ENCODE measurements around the gene GRPEL2.

Gene GRPEL2

DNA sequence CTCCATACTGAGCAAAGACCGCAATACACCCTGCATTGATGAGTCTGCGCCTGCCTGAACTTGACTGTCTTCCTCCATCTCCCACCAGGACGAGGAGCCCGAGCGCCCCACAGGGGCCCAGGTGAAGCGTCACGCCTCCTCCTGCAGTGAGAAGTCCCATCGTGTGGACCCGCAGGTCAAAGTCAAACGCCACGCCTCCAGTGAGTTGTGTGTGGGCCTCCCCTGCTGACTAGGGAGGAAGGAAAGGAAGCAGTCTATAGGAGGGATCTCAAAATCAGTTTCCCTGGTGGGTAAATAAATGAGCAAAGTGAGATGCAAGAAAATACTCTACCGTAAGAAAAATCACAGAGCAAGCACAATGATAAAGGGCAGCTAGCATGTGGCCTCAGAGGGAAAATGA, 22.8 kb upstream of the GRPEL2 start:
- peaks cover 54% of the 10 kb centered on the region for H3K4me1 ChIP-seq (ENCODE audit: control insufficient read depth, insufficient read depth, low read length)
- H3K27me3 ChIP-seq (replicated peaks; ENCODE audit: control insufficient read depth, insufficient read depth, low read length), result no peaks in the 10 kb centered on the region
- H3K9ac ChIP-seq (ENCODE audit: low read length), result peak overlapping the region; percentile 84
- no peaks in the 10 kb centered on the region for H3K9me3 ChIP-seq (ENCODE audit: control insufficient read depth, low read length)
- DNase-seq (ENCODE audit: low read depth), result no peak
- peak overlapping the region; percentile 17 for H3K4me3 ChIP-seq (ENCODE audit: low read length)
- peaks cover 20% of the 10 kb centered on the region for H3K36me3 ChIP-seq (ENCODE audit: control insufficient read depth, insufficient read depth, low read length, severe bottlenecking)

DNA sequence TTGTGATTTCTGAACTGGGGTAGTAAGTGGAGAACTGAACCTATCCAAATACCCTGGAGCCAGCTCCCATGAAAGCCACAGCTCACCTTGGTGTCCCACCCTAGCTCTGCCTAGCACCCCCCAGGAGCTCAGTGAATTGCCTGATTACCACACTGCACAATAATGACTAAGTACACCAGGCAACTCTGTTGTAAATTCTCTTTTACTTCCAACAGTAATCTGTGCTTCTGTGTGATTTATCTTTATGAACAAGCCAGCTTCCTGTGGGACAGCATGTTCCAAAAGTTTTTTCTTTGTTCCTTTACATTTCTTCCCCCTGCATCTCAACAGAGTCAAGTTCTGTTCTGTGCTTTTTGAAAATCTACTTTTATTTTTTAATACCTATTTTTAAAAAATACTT, 22.1 kb upstream of the GRPEL2 start:
- H3K36me3 ChIP-seq (ENCODE audit: control insufficient read depth, insufficient read depth, low read length, severe bottlenecking), result peaks cover 20% of the 10 kb centered on the region
- H3K9ac ChIP-seq (ENCODE audit: low read length), result peak overlapping the region; percentile 84
- H3K4me3 ChIP-seq (ENCODE audit: low read length), result peak overlapping the region; percentile 17
- no peaks in the 10 kb centered on the region for H3K9me3 ChIP-seq (ENCODE audit: control insufficient read depth, low read length)
- no peaks in the 10 kb centered on the region for H3K27me3 ChIP-seq (replicated peaks; ENCODE audit: control insufficient read depth, insufficient read depth, low read length)
- peak; percentile 36 for DNase-seq (ENCODE audit: low read depth)
- peaks cover 54% of the 10 kb centered on the region for H3K4me1 ChIP-seq (ENCODE audit: control insufficient read depth, insufficient read depth, low read length)

DNA sequence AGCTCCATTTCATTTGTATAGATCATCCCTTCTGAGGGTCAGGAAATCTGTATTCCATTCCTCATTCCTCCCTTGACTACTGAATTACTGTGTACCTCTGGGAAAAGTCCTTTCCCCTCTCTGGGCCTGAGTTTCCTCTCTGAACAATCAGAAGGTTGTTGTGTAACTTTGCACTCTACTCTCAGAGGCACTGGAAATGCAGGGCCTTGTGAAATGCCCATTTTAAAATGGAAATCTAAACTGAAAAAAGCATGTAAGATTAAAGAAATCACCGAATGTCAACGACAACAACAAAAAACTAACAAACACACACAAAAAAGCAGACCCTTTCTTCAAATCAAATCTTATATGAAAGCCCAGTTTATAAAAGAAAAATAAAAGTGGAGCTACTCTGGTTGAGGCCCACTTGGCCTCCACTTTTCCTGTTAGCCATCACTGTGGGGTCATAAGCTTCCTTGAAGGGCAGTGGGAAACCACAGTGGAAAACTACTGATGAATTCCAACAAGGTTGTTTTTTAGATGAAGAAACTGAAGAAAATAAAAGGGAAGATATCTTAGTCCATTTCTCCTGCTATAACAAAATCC, 21.6 kb upstream of the GRPEL2 start:
- Histone ChIP-seq H3K9me3 (ENCODE audit: control insufficient read depth, low read length) (no peaks in the 10 kb centered on the region), H3K4me3 (ENCODE audit: low read length) (no peak overlapping the region), H3K4me1 (ENCODE audit: control insufficient read depth, insufficient read depth, low read length) (peaks cover 54% of the 10 kb centered on the region), H3K27me3 (replicated peaks; ENCODE audit: control insufficient read depth, insufficient read depth, low read length) (no peaks in the 10 kb centered on the region), H3K9ac (ENCODE audit: low read length) (peak overlapping the region; percentile 84), H3K36me3 (ENCODE audit: control insufficient read depth, insufficient read depth, low read length, severe bottlenecking) (peaks cover 20% of the 10 kb centered on the region)
- DNase-seq (ENCODE audit: low read depth), result peak; percentile 66

DNA sequence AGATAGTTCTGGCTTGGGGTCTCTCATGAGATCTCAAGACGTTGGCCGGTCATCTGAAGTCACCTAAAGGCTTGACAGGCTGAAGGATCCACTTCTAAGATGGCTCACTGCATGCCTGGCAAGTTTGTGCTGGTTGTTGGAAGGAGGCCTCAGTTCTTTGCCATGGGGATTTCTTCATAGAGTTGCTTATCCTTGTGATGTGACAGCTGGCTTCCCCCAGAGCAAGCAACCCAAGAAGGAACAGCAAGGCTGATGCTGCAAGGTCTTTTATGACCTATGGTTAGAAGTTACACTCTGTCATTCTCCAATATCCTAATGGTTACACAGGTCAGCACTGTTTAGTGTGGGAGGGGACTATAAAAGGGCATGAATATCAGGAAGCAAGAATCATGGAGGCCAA, 20.7 kb upstream of the GRPEL2 start:
- DNase-seq (ENCODE audit: low read depth), result no peak

DNA sequence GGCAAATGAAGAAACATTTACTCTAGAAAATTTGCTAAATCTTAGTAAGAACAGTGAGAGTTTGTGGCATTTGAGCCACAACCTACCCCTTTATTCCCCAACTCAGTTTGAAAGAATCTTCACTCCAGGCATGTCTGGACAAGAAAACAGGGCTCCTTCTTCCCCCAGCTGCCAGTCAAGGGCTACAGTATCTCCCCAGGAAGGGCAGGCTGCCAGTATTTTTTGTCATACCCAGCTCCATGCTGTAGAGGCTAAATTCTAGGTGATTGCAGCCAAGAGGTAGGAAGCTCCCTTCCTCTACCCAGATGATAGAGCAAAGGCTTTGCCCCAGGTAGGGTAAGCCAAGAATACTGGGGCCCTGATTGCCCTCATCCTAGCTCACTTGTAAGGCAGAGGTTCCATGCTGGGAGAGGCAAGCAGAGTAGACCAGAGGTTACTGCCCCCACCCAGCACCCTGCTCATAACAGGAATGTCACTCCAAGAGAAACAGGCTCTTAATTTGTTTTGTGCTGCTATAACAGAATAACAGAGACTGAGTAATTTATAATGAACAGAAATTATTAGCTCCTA, 20.0 kb upstream of the GRPEL2 start:
- H3K9ac ChIP-seq (ENCODE audit: low read length), result peak overlapping the region; percentile 84
- no peaks in the 10 kb centered on the region for H3K9me3 ChIP-seq (ENCODE audit: control insufficient read depth, low read length)
- H3K4me3 ChIP-seq (ENCODE audit: low read length), result no peak overlapping the region
- H3K4me1 ChIP-seq (ENCODE audit: control insufficient read depth, insufficient read depth, low read length), result peaks cover 53% of the 10 kb centered on the region
- peaks cover 16% of the 10 kb centered on the region for H3K36me3 ChIP-seq (ENCODE audit: control insufficient read depth, insufficient read depth, low read length, severe bottlenecking)
- no peaks in the 10 kb centered on the region for H3K27me3 ChIP-seq (replicated peaks; ENCODE audit: control insufficient read depth, insufficient read depth, low read length)
- peak; percentile 24 for DNase-seq (ENCODE audit: low read depth)

More for the DNA sequence above, 20.7 kb upstream of the GRPEL2 start:
- Histone ChIP-seq H3K27me3 (replicated peaks; ENCODE audit: control insufficient read depth, insufficient read depth, low read length) (no peaks in the 10 kb centered on the region), H3K36me3 (ENCODE audit: control insufficient read depth, insufficient read depth, low read length, severe bottlenecking) (peaks cover 16% of the 10 kb centered on the region), H3K9me3 (ENCODE audit: control insufficient read depth, low read length) (no peaks in the 10 kb centered on the region), H3K9ac (ENCODE audit: low read length) (peak overlapping the region; percentile 84), H3K4me3 (ENCODE audit: low read length) (peak overlapping the region; percentile 42), H3K4me1 (ENCODE audit: control insufficient read depth, insufficient read depth, low read length) (peaks cover 54% of the 10 kb centered on the region)

DNA sequence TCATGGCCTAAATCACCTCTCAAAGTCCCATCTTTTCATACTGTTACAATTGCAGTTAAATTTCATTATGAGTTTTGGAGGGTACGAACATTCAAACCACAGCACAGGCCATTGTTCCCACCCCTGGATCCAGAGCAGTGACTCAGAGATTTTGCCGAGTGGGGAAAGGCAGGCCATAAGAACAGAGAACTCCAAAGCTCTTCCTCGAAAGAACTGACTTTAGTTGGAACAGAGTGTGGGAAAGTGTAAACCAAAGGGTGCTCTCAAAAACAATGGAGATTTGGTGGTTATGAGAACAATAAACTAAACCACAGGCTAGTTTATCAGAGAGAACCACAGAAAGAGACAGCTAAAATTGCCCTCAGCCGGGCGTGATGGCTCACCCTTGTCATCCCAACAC, 19.4 kb upstream of the GRPEL2 start:
- no peaks in the 10 kb centered on the region for H3K27me3 ChIP-seq (replicated peaks; ENCODE audit: control insufficient read depth, insufficient read depth, low read length)
- no peaks in the 10 kb centered on the region for H3K9me3 ChIP-seq (ENCODE audit: control insufficient read depth, low read length)
- H3K4me1 ChIP-seq (ENCODE audit: control insufficient read depth, insufficient read depth, low read length), result peaks cover 47% of the 10 kb centered on the region
- H3K9ac ChIP-seq (ENCODE audit: low read length), result no peak overlapping the region
- no peak for DNase-seq (ENCODE audit: low read depth)
- peaks cover 18% of the 10 kb centered on the region for H3K36me3 ChIP-seq (ENCODE audit: control insufficient read depth, insufficient read depth, low read length, severe bottlenecking)
- H3K4me3 ChIP-seq (ENCODE audit: low read length), result no peak overlapping the region

DNA sequence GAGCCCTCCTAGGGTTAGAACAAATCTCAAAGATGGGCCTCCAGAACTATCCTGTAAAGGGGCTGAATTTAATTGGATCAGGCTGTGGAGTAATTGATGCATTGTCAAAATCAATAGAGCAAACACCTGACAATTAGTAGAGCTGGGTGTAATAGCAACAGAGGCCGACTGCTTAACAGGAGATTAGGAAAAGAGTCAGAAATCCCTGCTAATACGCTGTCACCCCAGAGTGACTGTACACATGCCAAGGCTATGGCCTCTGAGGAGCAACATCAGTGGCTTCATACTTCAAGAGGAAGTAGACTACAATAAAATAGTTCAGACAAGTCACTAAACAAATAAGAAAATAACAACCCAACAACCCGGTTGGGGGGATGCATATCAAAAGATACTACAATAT, 18.7 kb upstream of the GRPEL2 start:
- Histone ChIP-seq H3K9me3 (ENCODE audit: control insufficient read depth, low read length) (no peaks in the 10 kb centered on the region), H3K4me3 (ENCODE audit: low read length) (no peak overlapping the region), H3K4me1 (ENCODE audit: control insufficient read depth, insufficient read depth, low read length) (peaks cover 40% of the 10 kb centered on the region), H3K9ac (ENCODE audit: low read length) (no peak overlapping the region), H3K36me3 (ENCODE audit: control insufficient read depth, insufficient read depth, low read length, severe bottlenecking) (peaks cover 18% of the 10 kb centered on the region), H3K27me3 (replicated peaks; ENCODE audit: control insufficient read depth, insufficient read depth, low read length) (no peaks in the 10 kb centered on the region)
- no peak for DNase-seq (ENCODE audit: low read depth)

DNA sequence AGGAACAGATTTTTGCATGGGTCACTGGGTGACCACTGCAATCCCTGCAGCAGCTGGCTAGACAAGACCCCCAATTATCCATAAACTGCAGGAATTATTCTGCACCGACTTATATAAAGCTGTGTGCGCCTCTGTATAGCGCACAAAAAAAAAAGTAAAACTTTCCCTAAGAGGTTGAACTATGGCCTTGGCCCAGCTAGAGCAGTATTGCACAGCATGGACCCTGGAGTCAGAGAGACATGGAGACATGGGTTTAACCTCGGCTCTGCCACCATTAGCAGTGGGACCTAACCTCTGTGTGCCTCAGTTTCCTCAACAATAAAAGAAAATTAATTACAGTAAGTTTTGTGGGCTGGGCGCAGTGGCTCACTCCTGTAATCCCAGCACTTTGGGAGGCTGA, 17.1 kb upstream of the GRPEL2 start:
- no peak overlapping the region for H3K9ac ChIP-seq (ENCODE audit: low read length)
- no peaks in the 10 kb centered on the region for H3K9me3 ChIP-seq (ENCODE audit: control insufficient read depth, low read length)

DNA sequence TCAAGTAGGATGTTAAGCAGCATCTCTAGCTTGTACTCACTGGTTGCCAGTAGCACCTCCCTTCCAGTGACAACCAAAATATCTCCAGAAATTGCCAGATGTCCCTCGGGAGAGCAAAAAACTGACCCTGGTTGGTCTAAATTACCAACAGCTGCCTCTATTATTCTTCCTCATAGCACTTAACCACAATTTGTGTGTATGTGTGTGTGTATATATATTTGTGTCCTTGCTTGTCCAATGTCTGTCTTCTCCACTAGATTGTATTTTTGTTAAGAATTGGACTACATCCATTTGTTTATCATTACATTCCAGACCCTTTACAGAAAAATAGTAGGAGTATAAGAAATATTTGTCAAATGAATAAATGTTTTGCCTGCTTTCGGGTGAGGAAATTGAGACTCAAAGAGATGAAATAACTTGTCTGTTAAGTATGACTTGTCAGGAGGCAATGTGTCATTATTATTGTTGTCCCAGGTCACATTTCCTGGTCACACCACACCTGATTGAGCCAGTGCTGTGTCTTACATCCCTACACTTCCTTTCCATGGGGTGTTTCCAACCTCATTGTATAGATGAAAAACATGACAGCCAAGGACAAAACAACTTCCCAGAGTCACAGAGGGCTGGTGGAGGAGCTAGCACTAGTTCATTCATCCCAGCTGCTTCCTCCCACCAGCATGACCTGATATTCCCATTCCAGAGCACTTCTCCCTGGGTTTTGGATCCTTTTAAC, 11.4 kb upstream of the GRPEL2 start:
- Histone ChIP-seq H3K9me3 (ENCODE audit: control insufficient read depth, low read length) (no peaks in the 10 kb centered on the region), H3K9ac (ENCODE audit: low read length) (no peak overlapping the region), H3K4me3 (ENCODE audit: low read length) (no peak overlapping the region), H3K4me1 (ENCODE audit: control insufficient read depth, insufficient read depth, low read length) (no peaks in the 10 kb centered on the region), H3K27me3 (replicated peaks; ENCODE audit: control insufficient read depth, insufficient read depth, low read length) (no peaks in the 10 kb centered on the region), H3K36me3 (ENCODE audit: control insufficient read depth, insufficient read depth, low read length, severe bottlenecking) (peaks cover 67% of the 10 kb centered on the region)
- DNase-seq (ENCODE audit: low read depth), result peak; percentile 72

More for the DNA sequence above, 17.1 kb upstream of the GRPEL2 start:
- Histone ChIP-seq H3K27me3 (replicated peaks; ENCODE audit: control insufficient read depth, insufficient read depth, low read length) (no peaks in the 10 kb centered on the region), H3K4me3 (ENCODE audit: low read length) (no peak overlapping the region), H3K4me1 (ENCODE audit: control insufficient read depth, insufficient read depth, low read length) (peaks cover 28% of the 10 kb centered on the region), H3K36me3 (ENCODE audit: control insufficient read depth, insufficient read depth, low read length, severe bottlenecking) (peaks cover 28% of the 10 kb centered on the region)
- no peak for DNase-seq (ENCODE audit: low read depth)

DNA sequence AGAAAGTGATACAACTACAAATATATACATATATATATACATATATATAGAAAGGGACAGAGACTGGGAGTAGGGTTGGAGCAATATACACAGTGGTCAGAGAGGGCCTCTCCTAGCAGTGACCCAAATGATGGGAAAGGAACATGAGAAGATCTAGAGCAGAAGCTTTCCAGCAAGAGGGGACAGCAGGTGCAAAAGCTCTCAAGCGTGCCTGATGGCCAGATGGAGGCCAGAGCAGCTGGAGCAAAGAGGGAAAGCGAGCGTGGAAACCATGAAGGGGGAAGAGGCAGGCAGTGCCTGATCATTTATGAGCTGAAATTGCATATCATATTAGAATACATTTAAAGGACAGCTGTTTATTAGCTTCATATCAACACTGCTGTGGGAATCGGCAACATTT, 7.6 kb upstream of the GRPEL2 start:
- Histone ChIP-seq H3K36me3 (ENCODE audit: control insufficient read depth, insufficient read depth, low read length, severe bottlenecking) (peaks cover 80% of the 10 kb centered on the region), H3K9me3 (ENCODE audit: control insufficient read depth, low read length) (no peaks in the 10 kb centered on the region), H3K27me3 (replicated peaks; ENCODE audit: control insufficient read depth, insufficient read depth, low read length) (no peaks in the 10 kb centered on the region), H3K4me1 (ENCODE audit: control insufficient read depth, insufficient read depth, low read length) (no peaks in the 10 kb centered on the region), H3K4me3 (ENCODE audit: low read length) (no peak overlapping the region), H3K9ac (ENCODE audit: low read length) (no peak overlapping the region)
- DNase-seq (ENCODE audit: low read depth), result no peak

DNA sequence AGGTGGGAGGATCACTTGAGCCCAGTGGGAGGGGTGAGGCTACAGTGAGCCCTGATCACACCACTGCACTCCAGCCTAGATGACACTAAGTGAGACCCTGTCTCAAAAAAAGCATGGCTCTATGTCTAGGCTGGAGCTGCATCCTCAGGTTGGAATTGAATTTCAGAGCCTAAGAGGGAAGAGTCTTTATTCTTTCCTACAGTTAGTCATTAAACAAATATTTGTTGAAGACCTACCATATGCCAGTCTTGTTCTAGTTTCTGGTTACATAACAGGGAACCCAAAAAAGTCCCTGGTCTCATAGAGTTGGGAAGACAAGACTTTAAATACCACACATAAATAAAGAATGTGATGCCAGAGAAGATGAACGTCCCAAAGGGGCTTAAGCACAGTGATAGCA, 6.9 kb upstream of the GRPEL2 start:
- Histone ChIP-seq H3K4me1 (ENCODE audit: control insufficient read depth, insufficient read depth, low read length) (no peaks in the 10 kb centered on the region), H3K9ac (ENCODE audit: low read length) (no peak overlapping the region), H3K9me3 (ENCODE audit: control insufficient read depth, low read length) (no peaks in the 10 kb centered on the region), H3K4me3 (ENCODE audit: low read length) (no peak overlapping the region), H3K27me3 (replicated peaks; ENCODE audit: control insufficient read depth, insufficient read depth, low read length) (no peaks in the 10 kb centered on the region), H3K36me3 (ENCODE audit: control insufficient read depth, insufficient read depth, low read length, severe bottlenecking) (peaks cover 73% of the 10 kb centered on the region)
- no peak for DNase-seq (ENCODE audit: low read depth)
